Measurements from ENCODE around the gene KCTD5. TPM values are rescaled to one million over a fixed set of nuclear protein-coding genes. Genes with fewer than 3 reads are reported as not detected.

Gene KCTD5
- total RNA-seq, 1 experiment from 2014 or later = 27.8 TPM

DNA sequence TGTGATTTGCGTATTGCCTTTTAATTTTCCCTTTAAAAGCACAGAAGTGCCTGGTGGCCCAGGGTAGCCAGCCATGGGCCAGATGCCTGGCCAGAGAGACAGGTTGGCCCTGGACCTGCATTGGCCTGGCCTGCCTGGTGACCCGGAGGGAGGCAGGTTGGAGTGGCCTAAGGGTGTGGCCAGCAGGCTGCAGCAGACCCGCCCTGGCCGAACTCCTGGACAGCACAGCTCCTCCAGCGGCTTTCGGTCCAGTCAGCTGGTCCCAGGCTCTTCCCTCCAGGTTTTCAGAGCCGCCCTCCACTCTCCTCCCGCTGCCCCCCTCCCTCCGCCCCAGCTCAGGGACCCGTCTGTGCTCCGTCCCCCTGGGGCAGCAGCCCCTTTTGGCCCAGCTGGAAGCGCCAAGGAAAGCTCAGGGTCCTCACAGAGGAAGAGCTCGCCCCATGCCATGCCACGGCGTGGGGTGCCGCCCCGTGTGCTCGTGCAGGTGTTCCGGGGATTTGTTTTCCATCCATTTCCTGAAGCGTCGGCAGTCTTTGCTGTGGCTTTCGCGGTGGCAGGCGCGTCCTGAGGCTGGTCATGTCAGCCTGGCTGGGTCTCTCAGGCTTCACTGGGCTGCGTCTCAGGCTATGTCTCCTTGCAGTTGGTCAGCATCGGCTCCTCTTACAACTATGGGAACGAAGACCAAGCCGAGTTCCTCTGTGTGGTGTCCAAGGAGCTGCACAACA, 19.6 kb downstream of the KCTD5 start:
- no peaks in the 10 kb centered on the region; the same call in 1 of the 2 replicates for H3K36me3 Mint-ChIP-seq
- H3K4me3 Mint-ChIP-seq = no peak overlapping the region
- ChIA-PET CTCF (no interaction called here), POLR2A (no interaction called here)
- no peak for TF ChIP-seq FOXJ3 (CRISPR knock-in tag; IDR thresholded peaks at IDR 0.05; ENCODE audit: borderline replicate concordance)
- TF ChIP-seq IRF1 (CRISPR knock-in tag; IDR thresholded peaks at IDR 0.05) = no peak
- no peak for TF ChIP-seq ZNF121 (CRISPR knock-in tag; IDR thresholded peaks at IDR 0.05)
- H3K9me3 Mint-ChIP-seq = no peaks in the 10 kb centered on the region
- ATAC-seq (no peak), DNase-seq (ENCODE audit: low spot score) (no peak)
- no peak overlapping the region for H3K27ac Mint-ChIP-seq
- H3K27me3 Mint-ChIP-seq (ENCODE audit: low read depth) = no peaks in the 10 kb centered on the region
- H3K4me1 Mint-ChIP-seq = no peaks in the 10 kb centered on the region

GRCh38 chr16:2702438-2702825, 20.1 kb downstream of the KCTD5 start:
- TF ChIP-seq, protein P1, sequence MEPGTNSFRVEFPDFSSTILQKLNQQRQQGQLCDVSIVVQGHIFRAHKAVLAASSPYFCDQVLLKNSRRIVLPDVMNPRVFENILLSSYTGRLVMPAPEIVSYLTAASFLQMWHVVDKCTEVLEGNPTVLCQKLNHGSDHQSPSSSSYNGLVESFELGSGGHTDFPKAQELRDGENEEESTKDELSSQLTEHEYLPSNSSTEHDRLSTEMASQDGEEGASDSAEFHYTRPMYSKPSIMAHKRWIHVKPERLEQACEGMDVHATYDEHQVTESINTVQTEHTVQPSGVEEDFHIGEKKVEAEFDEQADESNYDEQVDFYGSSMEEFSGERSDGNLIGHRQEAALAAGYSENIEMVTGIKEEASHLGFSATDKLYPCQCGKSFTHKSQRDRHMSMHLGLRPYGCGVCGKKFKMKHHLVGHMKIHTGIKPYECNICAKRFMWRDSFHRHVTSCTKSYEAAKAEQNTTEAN (CRISPR knock-in tag; IDR thresholded peaks at IDR 0.05) = no peak
- no peak for TF ChIP-seq ZNF138 (CRISPR knock-in tag; conservative IDR thresholded peaks at IDR 0.05)
- no peak for TF ChIP-seq FOXJ3 (CRISPR knock-in tag; IDR thresholded peaks at IDR 0.05; ENCODE audit: borderline replicate concordance)
- TF ChIP-seq ZNF121 (CRISPR knock-in tag; IDR thresholded peaks at IDR 0.05) = no peak
- no peak for TF ChIP-seq ZBTB21 (CRISPR knock-in tag; IDR thresholded peaks at IDR 0.05; ENCODE audit: borderline replicate concordance)
- TF ChIP-seq ZNF232 (CRISPR knock-in tag; IDR thresholded peaks at IDR 0.05) = no peak
- no peak for TF ChIP-seq SP1 (CRISPR knock-in tag; conservative IDR thresholded peaks at IDR 0.05)
- no peak for TF ChIP-seq GRHL2 (CRISPR knock-in tag; IDR thresholded peaks at IDR 0.05; ENCODE audit: insufficient replicate concordance, severe bottlenecking)
- no peak for TF ChIP-seq PREB (CRISPR knock-in tag; IDR thresholded peaks at IDR 0.05; ENCODE audit: borderline replicate concordance)
- no peak for TF ChIP-seq NFE2L1 (CRISPR knock-in tag; IDR thresholded peaks at IDR 0.05)
- TF ChIP-seq NFYB (CRISPR knock-in tag; conservative IDR thresholded peaks at IDR 0.05; ENCODE audit: low read depth) = no peak
- Mint-ChIP-seq H3K4me1 (no peaks in the 10 kb centered on the region), H3K4me3 (no peak overlapping the region), H3K9me3 (no peaks in the 10 kb centered on the region), H3K27ac (no peak overlapping the region), H3K36me3 (peaks cover 3% of the 10 kb centered on the region; the same call in 1 of the 2 replicates), H3K27me3 (ENCODE audit: low read depth) (no peaks in the 10 kb centered on the region)
- ChIA-PET CTCF (no interaction called here), POLR2A (no interaction called here)
- DNase-seq (ENCODE audit: low spot score) = no peak
- ATAC-seq = no peak

DNA sequence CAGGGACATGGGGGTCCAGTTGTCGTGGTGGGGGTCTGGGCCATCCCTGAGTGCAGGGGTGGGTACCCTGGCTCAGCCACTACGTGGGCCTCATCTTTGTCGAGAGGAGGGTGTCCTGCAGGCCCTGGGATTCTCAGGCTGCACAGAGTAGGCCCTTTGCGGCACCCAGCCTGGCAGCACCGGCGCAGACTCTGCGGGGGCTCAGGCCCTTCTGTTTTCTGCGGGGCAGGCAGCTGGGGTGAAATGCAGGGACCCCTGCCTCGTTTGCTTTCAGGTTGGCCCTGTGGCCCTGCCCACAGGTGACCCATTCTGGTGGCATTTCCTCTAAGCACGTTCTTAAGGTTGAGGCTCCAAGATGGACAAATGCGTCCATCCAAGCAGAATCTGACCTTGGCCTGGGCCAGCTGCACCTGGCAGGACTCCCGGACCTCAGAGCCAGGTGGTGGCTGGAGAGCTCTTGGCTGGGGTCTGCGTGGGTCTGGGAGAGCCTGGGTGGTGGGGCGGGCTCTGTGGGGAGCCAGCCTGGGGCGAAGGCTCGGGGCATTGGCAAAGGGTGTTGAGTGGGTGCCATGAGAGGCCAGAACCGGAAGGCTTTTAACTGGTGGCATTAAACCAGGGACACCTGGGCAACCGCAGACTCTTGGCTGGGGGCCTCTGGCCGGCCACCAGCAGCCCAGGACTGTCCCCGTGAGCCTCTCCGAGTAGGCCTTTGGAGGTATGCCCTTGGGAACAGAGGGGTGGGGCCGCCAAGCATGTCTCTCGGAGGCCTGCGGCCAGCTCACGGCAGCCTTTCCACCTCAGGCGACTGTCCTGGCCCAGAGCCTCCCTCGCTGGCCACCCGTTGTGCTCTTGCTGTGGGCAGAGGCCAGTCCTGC, 20.8 kb downstream of the KCTD5 start:
- ATAC-seq (no peak), DNase-seq (ENCODE audit: low spot score) (no peak)
- CTCF ChIA-PET = no interaction called here
- Mint-ChIP-seq H3K4me3 (no peak overlapping the region), H3K27me3 (ENCODE audit: low read depth) (no peaks in the 10 kb centered on the region), H3K27ac (no peak overlapping the region), H3K9me3 (no peaks in the 10 kb centered on the region), H3K4me1 (no peaks in the 10 kb centered on the region), H3K36me3 (peaks cover 6% of the 10 kb centered on the region)
- POLR2A ChIA-PET = no interaction called here
- no peak for TF ChIP-seq ATF6 (CRISPR knock-in tag; IDR thresholded peaks at IDR 0.05)
- TF ChIP-seq HMGXB4 (CRISPR knock-in tag; IDR thresholded peaks at IDR 0.05) = no peak
- no peak for TF ChIP-seq SMAD3 (CRISPR knock-in tag; IDR thresholded peaks at IDR 0.05; ENCODE audit: borderline replicate concordance)
- no peak for TF ChIP-seq NFATC4 (CRISPR knock-in tag; IDR thresholded peaks at IDR 0.05)
- TF ChIP-seq TCF7 (CRISPR knock-in tag; IDR thresholded peaks at IDR 0.05; ENCODE audit: low read depth) = no peak
- TF ChIP-seq ZNF219 (CRISPR knock-in tag; IDR thresholded peaks at IDR 0.05; ENCODE audit: borderline replicate concordance) = no peak
- TF ChIP-seq RELA (CRISPR knock-in tag; IDR thresholded peaks at IDR 0.05; ENCODE audit: borderline replicate concordance) = no peak
- no peak for TF ChIP-seq MXD4 (CRISPR knock-in tag; IDR thresholded peaks at IDR 0.05; ENCODE audit: borderline replicate concordance)
- no peak for TF ChIP-seq NR3C1 (CRISPR knock-in tag; conservative IDR thresholded peaks at IDR 0.05; ENCODE audit: low read depth)
- no peak for TF ChIP-seq NFE2L1 (CRISPR knock-in tag; IDR thresholded peaks at IDR 0.05)
